HG02938 (cell line): ENCODE results near the gene TFCP2L1.

Experiments
- ATAC-seq: cut with Tn5 transposase; IDR thresholded peaks from one replicate; pipeline ENCODE4 v1.9.1; 2021; ENCODE audit warnings: mild to moderate bottlenecking, moderate library complexity; ENCODE audit not compliant: unreplicated experiment

Gene TFCP2L1

DNA sequence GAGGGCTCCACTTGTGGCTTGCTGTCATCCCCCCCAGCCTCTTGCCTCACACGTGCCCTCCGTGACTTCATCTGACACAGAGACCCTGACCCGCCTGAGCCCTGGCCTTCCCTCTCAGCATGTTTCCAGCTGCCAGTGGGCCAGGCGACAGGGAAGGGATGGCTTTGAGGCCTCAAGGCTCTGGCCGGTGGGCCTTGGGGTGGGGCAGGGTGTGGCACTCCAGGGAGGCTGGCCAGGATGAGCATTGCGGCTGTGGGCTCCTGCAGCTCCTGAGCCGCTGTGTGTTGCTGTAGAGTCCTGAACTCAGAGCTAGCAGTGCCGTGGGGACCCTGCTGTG is 85.0 kb downstream of the TFCP2L1 start:
- ATAC-seq, result no peak

- no peak for ATAC-seq
These were observed 85.6 kb downstream of the TFCP2L1 start for GRCh38 chr2:121199281-121200010.

GRCh38 chr2:121197369-121198091 is 87.5 kb downstream of the TFCP2L1 start:
- no peak for ATAC-seq

GRCh38 chr2:121196849-121197155 is 88.2 kb downstream of the TFCP2L1 start:
- ATAC-seq, result no peak

DNA sequence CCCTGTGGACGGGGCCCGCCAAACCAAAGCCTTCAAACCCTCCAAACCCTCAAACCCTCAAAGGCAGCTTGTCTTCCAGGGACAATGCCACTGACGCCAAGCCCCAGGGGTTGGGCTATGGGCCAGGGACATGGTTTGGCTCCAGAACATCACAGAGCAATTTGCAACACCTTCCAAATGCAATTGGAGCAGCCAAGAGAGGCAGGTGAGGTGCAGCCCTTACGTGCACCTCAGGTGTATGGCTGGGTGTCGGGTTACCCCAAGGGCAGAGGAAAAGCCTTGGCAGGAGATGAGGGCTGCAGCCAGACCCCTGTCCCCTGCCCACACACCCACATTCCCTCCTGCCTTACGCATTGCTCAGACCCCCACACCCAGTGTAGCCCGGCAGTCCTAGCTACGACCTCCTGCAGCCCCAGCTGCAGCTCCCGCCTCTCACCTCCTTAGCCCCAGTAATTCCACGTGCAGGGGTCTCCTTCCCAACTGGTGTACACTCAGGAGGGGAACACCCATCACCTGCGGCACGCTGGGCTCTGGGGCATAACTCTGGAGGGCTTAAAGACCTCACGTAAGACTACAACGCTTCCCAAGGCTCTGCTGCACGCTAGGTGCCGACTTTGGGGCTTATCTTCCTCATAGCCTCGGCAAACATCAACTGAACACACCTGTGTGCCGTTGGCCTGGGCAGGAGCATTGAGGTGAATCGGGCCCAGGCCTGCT is 88.7 kb downstream of the TFCP2L1 start:
- no peak for ATAC-seq

GRCh38 chr2:121195036-121195435 is 90.0 kb downstream of the TFCP2L1 start:
- ATAC-seq, result no peak

- no peak for ATAC-seq
These were observed 90.4 kb downstream of the TFCP2L1 start for GRCh38 chr2:121194626-121195025.

DNA sequence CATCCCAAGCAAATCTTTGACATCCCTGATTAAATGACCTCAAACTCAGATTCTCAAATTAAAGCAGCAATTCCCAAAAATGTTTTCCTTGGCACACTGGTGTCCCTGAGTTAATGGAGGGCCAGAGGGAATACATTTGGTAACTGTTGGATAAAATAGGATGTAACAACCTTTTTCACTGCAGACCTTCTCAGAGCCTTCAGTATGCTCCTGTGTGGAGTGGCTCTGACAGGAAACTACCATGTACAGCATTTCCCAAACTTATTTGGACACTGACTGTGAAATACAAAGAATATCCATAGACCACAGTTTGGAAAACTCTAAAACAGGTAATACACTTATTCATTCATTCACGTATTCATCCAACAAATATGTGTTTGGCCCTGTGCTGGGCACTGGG is 91.8 kb downstream of the TFCP2L1 start:
- no peak for ATAC-seq

DNA sequence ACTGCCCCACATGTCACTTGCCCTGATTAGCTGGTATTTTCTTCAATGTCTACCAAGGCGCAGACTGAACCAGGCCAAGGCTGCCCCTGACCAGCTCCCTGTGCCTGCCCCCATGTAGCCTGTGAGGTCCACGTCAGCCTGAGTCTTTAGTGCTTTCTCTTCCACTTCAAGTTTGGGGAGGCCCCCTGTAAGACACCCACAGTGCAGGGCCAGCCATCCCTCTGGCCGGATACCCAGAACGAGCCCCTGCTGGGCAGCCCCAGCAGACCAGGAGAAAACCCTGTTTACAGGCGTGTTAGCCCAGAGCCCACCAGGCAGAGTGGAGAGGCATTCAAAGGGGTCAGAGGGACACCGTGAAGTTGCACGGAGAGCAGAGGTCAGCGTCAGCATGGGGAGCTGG is 92.4 kb downstream of the TFCP2L1 start:
- no peak for ATAC-seq

- no peak for ATAC-seq
These were observed 93.5 kb downstream of the TFCP2L1 start for GRCh38 chr2:121191191-121192170.

DNA sequence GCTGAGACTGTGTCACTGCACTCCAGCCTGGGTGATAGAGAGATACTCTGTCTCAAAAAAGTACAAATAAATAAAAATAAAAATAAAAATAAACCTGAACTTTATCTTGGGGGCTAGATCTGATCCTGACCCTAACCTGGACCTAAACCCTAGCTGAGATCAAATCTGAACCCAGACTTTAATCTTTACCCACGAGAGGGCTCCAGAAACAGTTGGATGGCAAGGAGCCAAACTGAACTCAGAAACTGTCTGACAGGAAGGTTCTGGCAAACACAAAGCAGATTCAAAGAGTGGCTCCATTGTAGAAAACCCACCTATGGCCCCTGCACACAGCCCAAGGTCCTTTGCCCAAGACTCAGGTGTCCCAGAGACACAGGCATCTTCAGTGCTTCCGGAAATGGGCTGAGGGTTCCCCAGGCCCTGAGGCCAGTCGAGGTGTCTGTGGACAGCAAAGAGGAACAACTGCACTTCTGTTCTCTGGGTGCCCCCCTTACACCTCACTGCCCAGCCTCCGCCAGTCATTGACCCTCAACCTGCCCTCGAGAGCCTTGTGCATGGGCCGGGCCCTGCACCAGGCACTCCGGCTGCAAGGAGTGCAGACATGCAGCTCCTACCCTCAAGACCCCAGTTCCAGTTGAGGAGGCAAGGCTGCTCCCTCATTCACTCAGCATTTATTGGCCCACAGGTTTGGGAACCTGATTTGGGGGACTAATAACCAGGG is 95.2 kb downstream of the TFCP2L1 start:
- ATAC-seq, result no peak

GRCh38 chr2:121189011-121189410 is 96.0 kb downstream of the TFCP2L1 start:
- ATAC-seq, result no peak

GRCh38 chr2:121187982-121188411 is 97.0 kb downstream of the TFCP2L1 start:
- ATAC-seq, result no peak

DNA sequence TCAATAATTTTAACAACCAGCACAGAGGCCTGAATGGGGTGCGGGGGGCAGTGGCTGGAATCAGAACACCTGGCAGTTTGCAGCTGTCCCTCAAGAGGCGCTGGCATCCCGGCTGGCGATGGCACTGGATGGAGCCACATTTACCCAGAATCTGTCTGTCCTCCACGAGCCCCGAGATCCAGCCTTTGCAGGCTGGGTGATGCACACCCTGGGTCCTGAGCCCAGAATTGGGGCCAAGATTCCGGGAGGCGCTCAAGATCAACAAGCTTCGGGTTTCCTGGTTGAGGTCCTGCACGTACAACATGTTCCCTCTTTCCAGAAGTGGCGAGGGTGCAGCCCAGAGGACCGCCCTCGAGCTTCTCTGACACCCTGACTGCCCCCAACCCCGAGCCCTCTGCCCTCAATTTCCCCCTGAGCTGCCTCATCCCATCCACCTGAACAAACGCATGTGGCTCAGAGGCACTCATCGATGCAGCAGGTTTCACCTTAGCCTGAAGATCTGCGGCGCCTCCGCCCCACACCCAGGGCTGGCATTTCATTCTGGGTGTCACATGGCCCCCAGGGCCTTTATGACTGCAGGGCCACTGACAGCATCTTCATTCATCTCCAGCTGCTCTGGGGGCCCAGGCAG is 97.5 kb downstream of the TFCP2L1 start:
- ATAC-seq, result no peak

GRCh38 chr2:121186261-121186660 is 98.7 kb downstream of the TFCP2L1 start:
- ATAC-seq, result no peak

DNA sequence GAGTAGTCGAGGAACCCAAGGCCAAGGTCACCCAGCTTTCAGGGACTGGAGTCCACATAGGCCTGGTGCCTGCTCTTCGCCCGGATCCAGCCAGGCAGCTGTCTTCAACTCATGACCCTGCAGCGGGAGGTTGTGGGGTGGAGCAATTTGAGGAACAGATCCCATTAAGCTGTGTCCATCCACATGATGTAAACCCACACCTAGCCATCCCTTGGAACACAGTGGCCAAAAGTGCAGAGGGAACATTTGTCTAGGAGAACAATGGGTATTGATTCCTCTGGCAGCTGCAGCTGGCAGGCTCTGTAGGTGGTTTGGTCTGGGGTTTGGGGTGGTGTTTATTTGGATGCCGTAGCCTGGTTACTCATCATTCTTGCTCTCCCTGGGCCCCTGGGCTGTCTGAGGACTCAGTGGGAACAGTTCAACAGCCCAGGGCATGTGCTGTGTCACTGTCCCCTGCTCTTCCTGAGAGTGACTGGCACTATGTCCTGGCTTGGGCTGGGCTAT is 99.4 kb downstream of the TFCP2L1 start:
- ATAC-seq, result no peak

- ATAC-seq, result no peak
These were observed 99.9 kb downstream of the TFCP2L1 start for GRCh38 chr2:121185111-121185510.

- no peak for ATAC-seq
These were observed 100.6 kb downstream of the TFCP2L1 start for GRCh38 chr2:121184248-121184862.

DNA sequence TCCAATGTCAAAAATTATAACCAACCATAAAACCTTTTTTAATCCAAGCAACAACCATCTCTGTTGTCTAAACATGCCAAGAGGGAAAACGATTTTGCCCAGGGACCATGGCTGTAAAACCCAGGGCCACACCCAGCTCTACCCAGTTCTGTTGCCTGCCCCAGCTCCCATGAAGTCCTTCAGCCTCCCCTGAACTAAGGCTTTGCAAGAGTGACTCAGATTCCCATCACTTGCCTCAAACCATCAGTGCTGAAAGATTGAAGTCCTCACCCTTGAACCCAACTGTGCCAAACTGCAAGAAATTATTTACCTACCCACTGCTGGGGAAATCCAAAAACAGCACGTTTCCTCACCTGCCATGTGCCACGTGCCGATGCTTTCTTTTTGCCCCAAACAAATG is 102.5 kb downstream of the TFCP2L1 start:
- ATAC-seq, result no peak
